HFFc6 (cell line): ENCODE measurements around the gene FAM53B. TPM values are rescaled to one million over a fixed set of nuclear protein-coding genes. Genes with fewer than 3 reads are reported as not detected.

Source experiments
- DNase-seq: peaks from one replicate; pipeline ENCODE4 v3.0.0-alpha.2; 2018
- H3K27ac Mint-ChIP-seq: 2 replicates; pipeline ENCODE4 v1.8.0; 2020; ENCODE audit warnings: mild to moderate bottlenecking, mixed read lengths
- H3K27me3 Mint-ChIP-seq: 2 replicates; pipeline ENCODE4 v1.8.0; 2021; ENCODE audit warnings: mild to moderate bottlenecking, moderate library complexity, mixed read lengths; ENCODE audit not compliant: insufficient read depth
- H3K36me3 Mint-ChIP-seq: 2 replicates; pipeline ENCODE4 v1.8.0; 2021; ENCODE audit warnings: low read depth, mixed read lengths
- H3K4me1 Mint-ChIP-seq: 2 replicates; pipeline ENCODE4 v1.8.0; 2020; ENCODE audit warnings: low read depth, mixed read lengths
- H3K4me3 Mint-ChIP-seq: 2 replicates; pipeline ENCODE4 v1.8.0; 2020; ENCODE audit warnings: mild to moderate bottlenecking, moderate library complexity, mixed read lengths
- H3K9me3 Mint-ChIP-seq: 2 replicates; pipeline ENCODE4 v1.8.0; 2020; ENCODE audit warnings: mild to moderate bottlenecking, mixed read lengths
- total RNA-seq, 6 experiments: library from RNA; stranded (reverse); fragmentation: NEBNext Ultra II Directional; extraction: Animal tissue kit (Norgen Biotek cat#: 25700); gene quantifications; 2 replicates in 1 of 6; 3 replicates in 5 of 6; pipeline ENCODE4 v1.2.3, GENCODE V29; 2021
- TF ChIP-seq, protein P1 (sequence below): fragments of 200-600 bp; sonication (generic); IDR thresholded peaks from 2 replicates; pipeline ENCODE4 v1.5.0; 2021; ENCODE audit warnings: antibody characterized with exemption, mild to moderate bottlenecking

Gene FAM53B
- total RNA-seq, 6 experiments from 2014 or later = 9.3 to 10.6 (median 10.4) TPM

DNA sequence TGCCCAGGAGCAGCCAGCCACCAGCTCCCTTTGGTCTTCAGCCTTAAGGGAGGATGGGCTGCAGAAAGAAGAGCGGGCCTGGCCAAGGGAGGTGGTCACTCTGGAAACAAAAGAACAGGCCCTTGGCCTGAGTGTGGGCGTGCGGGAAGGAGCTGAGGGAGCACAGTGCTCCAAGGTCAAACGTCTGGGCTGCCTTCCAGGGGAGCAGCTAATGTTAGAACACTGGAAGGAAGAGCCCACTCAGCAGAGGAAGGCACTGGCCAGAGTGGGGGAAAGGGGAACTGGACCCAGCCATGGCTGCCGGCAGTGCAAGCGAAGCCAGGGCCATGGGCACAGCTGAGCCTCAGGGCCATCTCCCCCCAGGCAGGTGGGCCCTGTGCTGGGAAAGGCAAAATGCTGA lies 42.7 kb downstream of the FAM53B start:
- Mint-ChIP-seq H3K4me3 (no peak overlapping the region), H3K9me3 (no peaks in the 10 kb centered on the region), H3K4me1 (no peaks in the 10 kb centered on the region), H3K27ac (no peak overlapping the region), H3K27me3 (peaks cover 1% of the 10 kb centered on the region), H3K36me3 (no peaks in the 10 kb centered on the region)
- no peak for DNase-seq
- TF ChIP-seq, protein P1, sequence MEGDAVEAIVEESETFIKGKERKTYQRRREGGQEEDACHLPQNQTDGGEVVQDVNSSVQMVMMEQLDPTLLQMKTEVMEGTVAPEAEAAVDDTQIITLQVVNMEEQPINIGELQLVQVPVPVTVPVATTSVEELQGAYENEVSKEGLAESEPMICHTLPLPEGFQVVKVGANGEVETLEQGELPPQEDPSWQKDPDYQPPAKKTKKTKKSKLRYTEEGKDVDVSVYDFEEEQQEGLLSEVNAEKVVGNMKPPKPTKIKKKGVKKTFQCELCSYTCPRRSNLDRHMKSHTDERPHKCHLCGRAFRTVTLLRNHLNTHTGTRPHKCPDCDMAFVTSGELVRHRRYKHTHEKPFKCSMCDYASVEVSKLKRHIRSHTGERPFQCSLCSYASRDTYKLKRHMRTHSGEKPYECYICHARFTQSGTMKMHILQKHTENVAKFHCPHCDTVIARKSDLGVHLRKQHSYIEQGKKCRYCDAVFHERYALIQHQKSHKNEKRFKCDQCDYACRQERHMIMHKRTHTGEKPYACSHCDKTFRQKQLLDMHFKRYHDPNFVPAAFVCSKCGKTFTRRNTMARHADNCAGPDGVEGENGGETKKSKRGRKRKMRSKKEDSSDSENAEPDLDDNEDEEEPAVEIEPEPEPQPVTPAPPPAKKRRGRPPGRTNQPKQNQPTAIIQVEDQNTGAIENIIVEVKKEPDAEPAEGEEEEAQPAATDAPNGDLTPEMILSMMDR = no peak

- TF ChIP-seq, protein P1 = no peak
- no peaks in the 10 kb centered on the region for H3K9me3 Mint-ChIP-seq
- H3K4me1 Mint-ChIP-seq = no peaks in the 10 kb centered on the region
- H3K27me3 Mint-ChIP-seq = peaks cover 1% of the 10 kb centered on the region
- H3K36me3 Mint-ChIP-seq = no peaks in the 10 kb centered on the region
- no peak overlapping the region for H3K4me3 Mint-ChIP-seq
- no peak overlapping the region for H3K27ac Mint-ChIP-seq
- no peak for DNase-seq
Measured at GRCh38 chr10:124701038-124701365, 43.2 kb downstream of the FAM53B start.

DNA sequence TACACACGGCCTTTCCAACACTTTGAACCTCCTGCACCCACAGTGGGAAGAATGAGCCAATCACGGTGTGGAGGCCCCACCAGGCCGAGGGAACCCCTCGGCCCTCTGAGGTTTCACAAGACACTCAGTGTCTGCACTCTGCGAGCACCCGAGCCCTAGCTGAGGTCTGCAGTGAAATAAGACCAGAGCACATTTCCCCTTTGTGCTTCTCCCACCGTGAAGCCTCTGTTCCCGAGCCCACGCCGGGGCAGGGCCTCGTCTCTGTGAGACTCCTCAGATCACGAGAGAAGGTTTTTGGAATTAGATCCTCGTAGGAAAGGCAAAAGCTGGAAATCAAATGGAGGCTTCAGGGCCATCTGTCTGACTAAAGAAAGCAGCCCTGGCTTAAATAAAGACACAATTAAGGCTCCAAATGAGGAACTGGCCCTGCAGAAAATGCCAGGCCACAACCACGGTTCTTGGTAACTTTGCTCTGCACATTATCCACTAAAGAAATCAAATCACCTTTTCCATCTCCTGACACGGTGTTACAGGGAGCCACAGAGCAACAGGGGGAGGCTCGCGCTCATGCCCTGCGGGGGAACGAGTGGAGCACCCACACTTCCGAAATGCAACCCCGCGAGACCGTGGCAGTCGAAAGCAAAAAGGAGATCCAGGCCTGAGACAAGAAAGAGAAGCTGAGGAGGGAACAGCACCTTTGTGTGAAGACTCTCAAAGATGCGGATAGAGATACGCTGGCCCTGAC lies 43.7 kb downstream of the FAM53B start:
- H3K4me3 Mint-ChIP-seq = no peak overlapping the region
- H3K27ac Mint-ChIP-seq = no peak overlapping the region

GRCh38 chr10:124699471-124700292 lies 44.5 kb downstream of the FAM53B start:
- Mint-ChIP-seq H3K4me3 (no peak overlapping the region), H3K9me3 (no peaks in the 10 kb centered on the region), H3K27ac (no peak overlapping the region), H3K27me3 (peaks cover 1% of the 10 kb centered on the region), H3K4me1 (no peaks in the 10 kb centered on the region), H3K36me3 (no peaks in the 10 kb centered on the region)
- DNase-seq = no peak
- TF ChIP-seq, protein P1 = no peak

More for the DNA sequence above, 43.7 kb downstream of the FAM53B start:
- Mint-ChIP-seq H3K4me1 (no peaks in the 10 kb centered on the region), H3K27me3 (peaks cover 1% of the 10 kb centered on the region), H3K36me3 (no peaks in the 10 kb centered on the region), H3K9me3 (no peaks in the 10 kb centered on the region)
- DNase-seq = no peak
- TF ChIP-seq, protein P1 = no peak

DNA sequence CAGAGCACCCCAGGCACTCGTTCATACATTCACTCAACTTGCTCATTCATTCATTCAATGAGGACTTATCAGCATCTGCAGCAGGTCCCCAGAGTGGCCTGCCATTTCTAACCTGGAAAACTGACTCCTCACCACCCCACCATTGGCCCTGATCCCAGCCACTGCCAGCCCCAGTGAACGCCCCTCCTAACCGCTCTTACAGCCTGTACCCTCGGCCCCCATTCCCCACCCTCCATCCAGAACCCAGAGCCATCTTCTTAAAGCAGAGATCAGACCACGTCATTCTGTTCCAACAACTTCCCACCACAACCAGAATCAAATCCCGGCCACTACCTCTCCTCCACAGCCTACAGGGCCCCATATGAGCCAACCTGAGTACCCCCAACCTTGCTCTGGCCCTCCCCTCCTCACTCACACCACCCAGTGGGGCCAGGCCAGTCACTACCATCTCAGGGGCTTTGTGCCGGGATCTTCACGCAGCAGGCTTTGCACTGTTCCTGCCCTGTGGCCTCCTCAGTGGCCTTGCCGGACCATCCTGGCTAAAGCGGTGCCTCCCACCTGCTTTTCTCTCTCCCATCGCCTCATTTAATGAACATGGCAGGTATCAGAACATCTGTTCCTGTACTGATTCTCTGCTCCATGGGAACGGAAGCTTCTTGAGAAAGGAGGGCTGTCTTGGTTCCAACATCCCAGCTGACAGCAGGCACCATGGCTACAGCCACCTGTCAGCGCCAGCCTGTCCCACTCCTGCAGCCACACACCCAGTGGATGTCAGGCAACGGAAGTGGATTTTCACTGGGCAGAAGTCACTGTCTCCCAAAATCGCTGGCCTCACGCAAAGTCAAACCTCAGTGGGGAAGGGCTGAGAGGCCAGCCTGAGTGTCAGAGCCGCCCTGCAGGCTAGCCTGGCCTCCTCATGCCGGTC lies 45.4 kb downstream of the FAM53B start:
- Mint-ChIP-seq H3K27me3 (peaks cover 1% of the 10 kb centered on the region), H3K4me1 (no peaks in the 10 kb centered on the region), H3K36me3 (no peaks in the 10 kb centered on the region), H3K4me3 (no peak overlapping the region), H3K27ac (no peak overlapping the region), H3K9me3 (no peaks in the 10 kb centered on the region)
- TF ChIP-seq, protein P1 = no peak
- DNase-seq = no peak
